HT1080 (cell line): ENCODE results near the gene CREB3L4. TPM values are rescaled to one million over a fixed set of nuclear protein-coding genes. Genes with fewer than 3 reads are reported as not detected.
"Not testable (repeated sequence)": the region's sequence is repeated elsewhere in the genome, so short reads cannot be mapped to it uniquely, and the experiment has no call there.

ENCODE experiments used
- DNase-seq: peaks from one replicate; pipeline ENCODE4 v3.0.0-alpha.2; 2015; ENCODE audit warnings: low read depth
- total RNA-seq: library from RNA; depleted of rRNA; stranded (reverse); fragments of >200 nt; shearing (Covaris generic); gene quantifications from 2 replicates; pipeline ENCODE4 v1.2.3, GENCODE V29; 2014

Gene CREB3L4
- total RNA-seq, 1 experiment from 2014 or later: 9.0 TPM

DNA sequence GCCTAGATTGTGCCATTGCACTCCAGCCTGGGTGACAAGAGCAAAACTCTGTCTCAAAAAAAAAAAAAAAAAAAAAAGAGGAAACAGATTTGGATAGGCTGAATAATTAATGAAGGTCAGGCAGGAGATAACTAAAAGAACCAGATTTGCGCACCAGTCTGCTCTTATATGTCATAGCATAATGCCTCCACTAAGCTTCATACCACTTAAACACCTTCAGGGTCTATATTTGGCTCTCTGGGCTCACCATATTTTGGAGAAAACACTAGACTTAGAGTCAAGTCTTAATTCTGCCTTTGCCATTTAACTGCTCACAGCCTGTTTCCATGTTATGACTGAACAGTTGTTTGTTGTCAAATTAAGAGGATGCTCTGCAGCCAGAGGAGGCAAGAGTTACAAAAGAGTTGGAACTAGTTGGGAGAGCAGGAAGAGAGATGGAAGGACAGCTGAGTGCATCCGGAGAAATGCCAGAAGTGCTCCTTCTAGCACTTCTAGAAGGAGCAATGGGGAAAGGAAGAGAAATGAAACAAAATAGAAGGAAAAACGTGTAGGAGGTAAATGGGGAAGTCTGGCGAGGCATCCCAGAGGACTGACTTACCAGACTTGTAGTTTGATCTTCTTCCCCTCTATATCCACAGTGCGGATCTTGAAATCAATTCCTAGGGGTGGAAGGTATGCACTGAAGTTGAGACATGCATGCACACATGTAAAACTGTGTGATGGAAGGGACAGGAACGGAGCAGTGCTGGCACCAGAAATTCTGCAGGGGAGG is 16.6 kb downstream of the CREB3L4 start:
- DNase-seq: no peak

GRCh38 chr1:153985341-153985912 is 17.7 kb downstream of the CREB3L4 start:
- peak; percentile 84 for DNase-seq

GRCh38 chr1:153985941-153986761 is 18.4 kb downstream of the CREB3L4 start, which contains the start of gene RAB13:
Gene RAB13, minus strand, starts transcription at chr1:153986339. Its CDS starts 103 bp downstream, at chr1:153986236.
- peak; percentile 74 for DNase-seq

DNA sequence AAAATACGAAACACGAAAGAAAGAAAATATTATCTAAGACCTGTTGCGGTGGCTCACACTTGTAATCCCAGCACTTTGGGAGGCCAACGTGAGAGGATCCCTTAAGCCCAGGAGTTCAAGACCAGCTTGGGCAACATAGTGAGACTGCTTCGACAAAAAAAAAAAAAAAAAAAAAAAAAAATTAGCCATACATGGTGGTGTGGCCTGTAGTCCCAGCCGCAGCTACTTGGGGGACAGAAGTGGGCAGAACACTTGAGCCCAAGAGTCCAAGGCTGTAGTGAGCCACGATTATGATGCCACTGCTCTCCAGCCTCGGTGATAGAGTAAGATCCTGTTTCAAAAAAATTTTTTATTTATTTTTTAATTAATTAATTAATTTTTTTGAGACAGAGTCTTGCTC is 19.9 kb downstream of the CREB3L4 start:
- no peak for DNase-seq

GRCh38 chr1:153990468-153991150 is 22.9 kb downstream of the CREB3L4 start, which contains the start of gene RPS27:
Gene RPS27, plus strand, starts transcription at chr1:153990762. Its CDS starts 35 bp downstream, at chr1:153990797.
- DNase-seq: peak; percentile 92

DNA sequence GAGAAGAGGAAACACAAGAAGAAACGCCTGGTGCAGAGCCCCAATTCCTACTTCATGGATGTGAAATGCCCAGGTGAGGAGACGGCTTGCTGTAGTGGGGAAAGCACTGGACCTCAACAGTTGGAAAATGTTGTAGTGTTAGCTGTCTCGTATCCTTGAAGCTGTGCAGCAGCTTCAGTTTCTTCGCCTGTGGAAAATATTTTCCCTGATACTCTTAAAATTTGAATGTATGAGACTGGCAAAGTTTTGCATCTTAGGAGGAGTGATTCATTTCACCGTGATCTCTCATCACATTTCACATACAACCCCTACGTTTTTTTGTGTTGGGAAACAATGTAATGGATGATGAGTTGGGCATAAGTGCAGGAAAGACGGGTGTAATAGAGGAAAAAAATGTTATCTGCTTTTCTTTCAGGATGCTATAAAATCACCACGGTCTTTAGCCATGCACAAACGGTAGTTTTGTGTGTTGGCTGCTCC is 23.5 kb downstream of the CREB3L4 start:
- DNase-seq: no peak

DNA sequence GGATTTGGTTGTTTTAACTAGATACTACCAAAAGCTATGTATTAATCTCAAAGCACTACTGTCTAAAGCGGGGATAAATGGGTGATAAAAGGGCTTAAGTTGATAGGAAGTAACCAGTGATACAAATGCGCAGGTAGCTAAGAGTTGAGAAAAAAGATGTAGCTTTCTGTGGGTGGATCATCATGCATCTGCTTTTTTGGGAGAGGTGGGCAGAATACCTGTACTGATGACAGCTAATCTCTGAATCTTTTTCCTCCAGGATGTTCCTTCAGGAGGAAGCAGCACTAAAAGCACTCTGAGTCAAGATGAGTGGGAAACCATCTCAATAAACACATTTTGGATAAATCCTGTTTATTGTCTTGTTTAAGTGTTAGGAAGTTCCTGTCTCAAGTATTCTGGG is 24.1 kb downstream of the CREB3L4 start:
- DNase-seq: no peak

- no peak for DNase-seq
Observed at GRCh38 chr1:153995202-153995601, 27.5 kb downstream of the CREB3L4 start.

- DNase-seq: no peak
Observed at GRCh38 chr1:153995640-153996039, 27.9 kb downstream of the CREB3L4 start.

DNA sequence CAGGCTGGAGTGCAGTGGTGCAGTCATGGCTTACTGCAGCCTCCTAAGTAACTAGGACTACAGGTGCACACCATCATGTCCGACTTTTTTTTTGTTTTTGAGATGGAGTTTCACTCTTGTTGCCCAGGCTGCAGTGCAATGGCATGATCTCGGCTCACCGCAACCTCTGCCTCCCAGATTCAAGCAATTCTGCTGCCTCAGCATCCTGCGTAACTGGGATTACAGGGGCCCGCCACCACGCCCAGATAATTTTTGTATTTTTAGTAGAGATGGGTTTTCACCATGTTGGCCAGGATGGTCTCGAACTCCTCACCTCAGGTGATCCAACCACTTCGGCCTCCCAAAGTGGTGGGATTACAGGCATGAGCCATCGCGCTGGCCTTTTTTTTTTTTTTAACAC is 29.2 kb downstream of the CREB3L4 start:
- DNase-seq: not testable (repeated sequence)

DNA sequence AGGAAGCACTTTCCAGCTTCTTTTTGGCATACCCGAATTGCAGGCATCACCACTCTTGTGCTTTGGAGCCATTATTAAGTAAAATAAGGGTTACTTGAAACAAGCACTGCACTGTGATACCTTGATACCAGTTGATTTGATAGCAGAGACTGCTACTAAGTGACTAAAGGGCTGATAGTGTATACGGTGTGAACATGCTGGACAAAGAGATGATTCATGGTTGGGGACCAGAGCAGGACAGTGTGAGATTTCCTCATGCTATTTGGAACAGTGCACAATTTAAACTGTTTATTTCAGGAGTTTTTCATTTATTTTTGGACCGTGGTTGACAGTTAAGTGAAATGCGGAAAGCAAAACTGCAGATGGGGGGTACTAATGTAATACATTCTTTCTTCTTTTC is 32.7 kb downstream of the CREB3L4 start:
- no peak for DNase-seq

- DNase-seq: no peak
Observed at GRCh38 chr1:154006136-154006535, 38.4 kb downstream of the CREB3L4 start.

DNA sequence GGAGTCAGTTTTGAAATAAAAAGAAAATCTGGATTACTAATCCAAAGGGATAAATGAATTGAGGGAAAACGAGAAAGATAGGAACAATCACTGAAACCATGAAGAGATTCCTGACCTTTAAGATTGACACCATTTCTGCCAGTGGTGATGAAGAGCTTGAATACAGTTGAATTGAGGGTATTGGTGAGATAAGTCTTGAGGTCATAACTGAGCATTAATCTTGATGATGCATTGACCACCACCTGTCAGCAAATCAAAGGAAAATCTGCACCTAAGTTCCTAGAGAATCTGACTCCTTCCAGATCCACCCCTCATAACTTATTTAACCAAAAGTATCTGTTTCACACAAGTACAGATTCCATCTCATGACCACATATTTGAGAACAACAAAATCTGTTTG is 44.4 kb downstream of the CREB3L4 start:
- DNase-seq: no peak

- DNase-seq: not testable (repeated sequence)
Observed at GRCh38 chr1:154012543-154012942, 44.8 kb downstream of the CREB3L4 start.

DNA sequence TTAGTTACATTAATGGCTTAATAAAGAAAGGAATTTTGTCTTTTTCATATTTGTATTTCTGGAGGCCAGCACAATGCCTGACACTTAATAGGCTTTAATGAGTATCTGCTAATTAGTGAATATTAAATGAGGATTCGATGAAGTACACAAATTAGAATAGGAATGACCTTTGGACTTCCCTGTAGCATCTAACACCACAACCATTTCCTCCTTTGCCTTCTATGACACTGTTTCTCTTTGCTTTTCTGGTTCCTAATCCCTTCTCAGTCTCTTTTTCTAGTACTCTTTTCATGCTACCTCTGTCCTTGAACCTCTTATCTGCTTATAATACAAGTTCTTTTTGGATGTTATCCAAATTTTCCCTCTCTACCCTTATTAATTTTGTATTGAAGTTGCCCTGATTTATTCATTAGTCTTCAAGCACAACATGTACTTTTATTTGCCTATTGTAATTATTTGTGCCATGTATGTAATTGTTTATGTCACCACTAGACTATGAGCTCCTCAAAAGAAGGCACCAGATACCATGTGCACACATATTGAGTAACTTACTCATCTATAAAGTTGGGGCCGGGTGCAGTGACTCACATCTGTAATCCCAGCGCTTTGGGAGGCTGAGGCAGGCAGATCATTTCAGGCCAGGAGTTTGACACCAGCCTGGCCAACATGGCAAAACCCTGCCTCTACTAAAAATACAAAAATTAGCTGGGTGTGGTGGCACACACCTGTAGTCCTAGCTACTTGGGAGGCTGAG is 46.6 kb downstream of the CREB3L4 start:
- DNase-seq: peak; percentile 36

DNA sequence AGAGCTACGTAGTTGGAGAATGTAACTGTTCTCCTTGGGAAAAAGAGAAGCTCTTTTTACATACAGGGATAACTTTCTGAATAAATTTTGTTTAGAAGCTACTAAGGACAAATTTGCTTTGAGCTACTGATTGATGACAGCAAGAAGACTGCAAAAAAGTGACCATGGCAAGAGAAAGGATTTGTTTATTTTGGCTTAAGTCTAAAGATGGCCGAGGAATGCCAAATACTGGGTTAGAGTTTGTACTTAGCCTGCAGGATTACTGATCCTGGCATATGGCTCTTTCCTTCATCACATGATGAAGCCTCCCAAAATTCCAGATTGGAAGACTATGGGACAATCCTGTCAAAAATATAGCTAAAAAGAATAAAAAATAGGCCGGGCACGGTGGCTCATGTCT is 51.6 kb downstream of the CREB3L4 start:
- no peak for DNase-seq

DNA sequence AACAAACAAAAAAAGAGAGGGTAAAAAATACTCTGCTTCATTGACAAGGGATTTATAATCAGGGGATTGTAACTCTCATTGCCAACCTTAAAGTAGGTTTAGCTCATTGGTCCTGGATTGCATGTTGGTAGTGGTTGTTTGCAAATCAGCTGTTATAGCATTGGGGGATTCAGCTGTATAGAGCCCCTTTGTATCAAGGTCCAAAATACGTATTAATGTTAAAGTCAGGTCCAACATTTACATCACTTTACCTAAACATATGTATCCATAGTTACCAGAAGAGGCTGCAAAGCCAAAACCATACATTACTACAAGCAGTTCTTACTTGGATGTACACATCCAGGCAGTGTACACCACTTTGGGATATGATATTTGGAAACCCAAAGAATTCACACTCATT is 52.2 kb downstream of the CREB3L4 start:
- no peak for DNase-seq
